Activated effector memory CD4-positive, alpha-beta T cell treated with Interleukin-2 at 50 U/mL for 16 hours (primary cell): ENCODE measurements around the gene SLC6A12.
"Not testable (repeated sequence)": the region's sequence is repeated elsewhere in the genome, so short reads cannot be mapped to it uniquely, and the experiment has no call there.

Experiments used
- DNase-seq: peaks from one replicate; pipeline ENCODE4 v3.0.0-alpha.2; 2020

SLC6A12 gene

DNA sequence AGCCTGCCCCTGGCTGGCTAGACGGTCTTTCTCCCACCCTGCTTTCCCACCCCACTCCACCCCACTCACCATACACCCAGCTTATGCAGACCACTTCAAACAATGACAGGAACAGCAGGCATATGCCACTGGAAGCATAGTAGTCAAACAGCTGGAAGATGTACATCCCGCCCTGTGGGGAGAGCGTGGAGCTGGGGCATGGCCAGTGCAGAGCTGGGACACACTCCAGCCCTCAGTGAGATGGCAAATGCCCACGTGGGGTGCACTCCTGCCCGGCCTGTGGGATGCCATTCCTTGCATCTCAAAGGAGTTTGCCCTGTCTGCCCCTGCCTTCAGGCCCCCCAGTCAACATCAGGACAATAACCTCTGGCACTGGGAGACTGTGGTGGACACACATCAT is 18.8 kb downstream of the SLC6A12 start:
- DNase-seq, result no peak

DNA sequence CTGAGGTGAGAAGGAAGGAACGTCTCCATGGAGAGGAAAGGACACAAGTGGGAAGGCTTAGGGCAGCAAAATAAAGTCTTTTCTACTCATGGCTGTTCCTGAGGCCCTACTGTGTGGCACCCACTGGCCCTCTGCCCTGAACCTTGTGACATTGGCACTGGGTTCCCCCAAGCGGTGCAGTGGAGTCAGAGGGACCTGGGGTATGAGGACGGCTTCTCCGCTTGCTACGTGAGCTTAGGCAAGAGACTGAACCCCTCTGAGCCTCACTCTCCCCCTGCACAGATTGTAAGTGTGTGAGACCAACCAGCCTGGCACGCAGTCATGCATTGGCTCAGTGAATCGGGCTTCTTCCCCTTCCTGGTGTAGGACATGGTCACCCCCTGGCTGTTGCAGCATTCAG is 19.7 kb downstream of the SLC6A12 start:
- no peak for DNase-seq

DNA sequence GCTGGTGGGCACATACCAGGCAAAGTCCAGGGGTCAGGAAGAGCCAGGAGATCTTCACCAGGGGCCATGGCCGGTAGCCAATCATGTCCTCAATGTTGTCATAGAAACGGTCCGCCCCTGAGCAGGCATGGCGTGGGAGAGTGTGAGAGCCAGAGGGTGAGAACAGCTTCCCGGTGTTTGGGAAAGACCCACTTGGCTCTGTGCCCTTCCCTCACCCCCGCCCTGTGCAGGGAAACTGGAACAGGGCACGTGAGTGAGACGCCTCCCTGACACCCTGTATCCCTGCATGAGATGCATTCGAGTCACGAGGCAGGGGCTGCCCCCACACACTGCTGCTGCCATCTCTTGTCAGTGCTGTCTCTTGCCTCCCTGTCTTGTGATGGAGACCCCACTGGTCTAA is 20.7 kb downstream of the SLC6A12 start:
- DNase-seq, result no peak

DNA sequence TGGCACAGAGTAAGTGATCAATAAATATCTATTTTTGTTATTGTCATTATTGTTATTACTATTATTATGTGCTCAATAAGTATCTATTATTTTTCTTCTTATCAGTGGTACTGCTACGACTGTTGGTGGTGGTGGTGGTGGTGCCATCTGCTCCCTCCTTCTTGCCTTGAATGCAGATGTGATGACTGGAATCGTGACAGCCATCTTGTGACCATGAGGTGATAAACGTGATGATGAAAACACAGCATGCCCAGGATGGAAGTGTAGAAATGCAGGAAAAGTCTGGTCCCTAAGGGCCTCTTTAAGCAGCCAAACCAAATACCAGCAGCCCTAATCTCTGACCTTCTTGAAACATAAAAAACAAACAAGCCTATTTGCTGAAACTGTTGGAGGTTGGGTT is 22.4 kb downstream of the SLC6A12 start:
- DNase-seq, result no peak

GRCh38 chr12:190881-191280 is 23.1 kb downstream of the SLC6A12 start:
- no peak for DNase-seq

- no peak for DNase-seq
Measured at GRCh38 chr12:189622-189962, 24.4 kb downstream of the SLC6A12 start.

- DNase-seq, result no peak
Measured at GRCh38 chr12:188910-189621, 24.9 kb downstream of the SLC6A12 start.

DNA sequence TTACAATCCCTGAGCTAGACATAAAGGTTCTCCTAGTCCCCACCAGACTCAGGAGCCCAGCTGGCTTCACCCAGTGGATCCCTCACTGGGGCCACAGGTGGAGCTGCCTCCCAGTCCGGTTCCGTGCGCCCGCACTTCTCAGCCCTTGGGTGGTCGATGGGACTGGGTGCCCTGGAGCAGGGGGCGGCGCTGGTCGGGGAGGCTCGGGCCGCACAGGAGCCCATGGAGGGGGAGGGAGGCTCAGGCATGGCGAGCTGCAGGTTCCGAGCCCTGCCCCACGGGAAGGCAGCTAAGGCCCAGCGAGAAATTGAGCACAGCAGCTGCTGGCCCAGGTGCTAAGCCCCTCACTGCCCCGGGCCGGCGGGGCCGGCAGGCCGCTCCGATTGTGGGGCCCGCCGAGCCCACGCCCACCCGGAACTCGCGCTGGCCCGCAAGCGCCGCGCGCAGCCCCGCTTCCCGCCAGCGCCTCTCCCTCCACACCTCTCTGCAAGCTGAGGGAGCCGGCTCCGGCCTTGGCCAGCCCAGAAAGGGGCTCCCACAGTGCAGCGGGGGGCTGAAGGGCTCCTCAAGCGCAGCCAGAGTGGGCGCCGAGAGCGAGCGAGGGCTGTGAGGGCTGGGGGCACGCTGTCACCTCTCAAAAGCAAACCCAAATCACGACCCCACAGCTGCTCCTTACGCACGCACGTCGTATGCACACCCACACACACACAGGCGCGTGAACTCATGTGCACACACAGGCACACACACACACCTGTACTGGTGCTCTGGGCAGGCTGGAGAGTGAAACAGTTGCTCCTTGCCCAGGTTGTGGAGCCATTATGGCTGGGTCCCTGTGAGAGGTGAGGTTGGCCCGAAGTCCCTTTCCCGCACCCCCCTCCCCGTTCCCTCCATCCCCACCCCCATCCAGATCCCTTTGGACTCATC is 25.7 kb downstream of the SLC6A12 start:
- DNase-seq, result not testable (repeated sequence)

DNA sequence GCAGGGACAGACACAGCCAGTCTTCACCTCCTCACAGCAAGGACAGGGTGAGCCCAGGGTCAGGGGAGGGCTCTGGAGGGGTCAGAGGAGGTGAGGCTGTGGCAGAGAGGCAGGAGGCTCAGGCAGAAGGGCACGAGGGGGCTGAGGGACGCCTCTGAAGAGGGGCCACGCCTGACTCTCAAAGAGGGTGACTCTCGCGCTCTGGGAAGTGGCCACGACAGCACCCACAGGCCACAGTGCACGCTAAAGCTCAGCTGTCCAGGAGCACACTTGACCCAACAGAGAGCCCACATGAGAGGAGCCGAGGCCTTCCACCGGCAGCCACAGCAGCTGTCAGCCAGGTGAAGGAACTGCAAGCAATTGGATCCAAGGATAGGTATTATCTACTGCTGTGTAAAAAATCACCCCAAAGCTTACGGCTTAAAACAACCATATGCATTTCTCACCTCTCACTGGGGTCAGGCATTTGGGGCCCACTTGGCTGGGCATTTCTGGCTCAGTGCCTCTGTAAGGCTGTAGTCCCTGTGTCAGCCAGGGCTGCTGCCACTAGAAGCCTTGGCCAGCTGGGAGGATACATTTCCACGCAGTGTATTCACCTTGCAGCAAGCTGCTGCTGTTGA is 27.8 kb downstream of the SLC6A12 start:
- no peak for DNase-seq

DNA sequence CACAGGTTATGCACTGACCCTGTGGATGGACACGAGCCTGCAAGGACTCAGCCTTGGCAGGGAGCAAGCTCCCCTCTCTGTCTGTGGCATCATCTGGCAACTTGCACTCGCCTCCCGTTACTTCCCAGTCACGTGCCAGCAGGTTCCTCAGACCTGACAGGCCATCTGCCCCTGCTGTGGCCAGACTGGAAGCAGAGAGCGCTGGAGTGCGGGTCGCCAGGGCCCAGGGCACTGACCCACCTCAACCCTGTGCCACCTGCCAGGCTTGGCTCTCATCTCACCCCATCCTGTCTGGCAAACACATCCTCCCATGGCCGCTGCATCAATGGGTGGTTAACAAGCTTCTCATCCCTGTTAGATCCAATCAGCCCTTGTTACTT is 28.4 kb downstream of the SLC6A12 start:
- no peak for DNase-seq

DNA sequence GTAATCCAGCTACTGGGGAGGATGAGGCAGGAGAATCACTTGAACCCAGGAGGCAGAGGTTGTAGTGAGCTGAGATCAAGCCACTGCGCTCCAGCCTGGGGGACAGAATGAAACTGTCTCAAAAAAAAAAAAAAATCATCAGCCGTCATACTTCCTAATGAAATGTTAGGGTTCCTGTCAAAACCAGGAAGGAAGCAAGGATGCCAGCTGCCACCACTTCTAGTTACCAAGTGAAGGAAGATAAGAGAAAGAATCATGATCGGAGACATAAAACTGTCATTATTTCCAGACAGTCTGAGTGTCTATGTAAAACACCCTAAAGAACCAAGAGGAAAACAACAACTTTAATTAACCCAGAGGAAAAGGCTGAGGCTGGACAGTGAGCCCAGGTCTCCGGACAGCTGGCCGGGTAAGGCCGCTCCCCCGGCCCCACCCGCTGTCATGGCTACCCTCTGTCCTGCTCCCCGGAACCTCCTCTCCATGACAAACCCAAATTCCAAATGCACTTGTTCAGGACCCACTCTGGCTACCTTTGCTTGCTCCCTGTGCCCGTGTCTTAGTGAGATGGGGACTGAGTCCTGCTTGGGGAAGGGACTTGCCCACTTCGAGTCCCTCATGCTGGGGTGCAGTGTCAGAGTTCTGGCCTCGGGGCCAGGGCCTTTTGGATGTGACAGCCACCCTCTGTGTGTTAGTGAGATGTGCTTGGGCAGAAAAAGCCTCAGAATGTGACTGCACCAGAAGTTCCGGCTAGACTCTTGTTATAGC is 29.0 kb downstream of the SLC6A12 start:
- DNase-seq, result no peak

- DNase-seq, result no peak
Measured at GRCh38 chr12:182381-182892, 31.5 kb downstream of the SLC6A12 start.

DNA sequence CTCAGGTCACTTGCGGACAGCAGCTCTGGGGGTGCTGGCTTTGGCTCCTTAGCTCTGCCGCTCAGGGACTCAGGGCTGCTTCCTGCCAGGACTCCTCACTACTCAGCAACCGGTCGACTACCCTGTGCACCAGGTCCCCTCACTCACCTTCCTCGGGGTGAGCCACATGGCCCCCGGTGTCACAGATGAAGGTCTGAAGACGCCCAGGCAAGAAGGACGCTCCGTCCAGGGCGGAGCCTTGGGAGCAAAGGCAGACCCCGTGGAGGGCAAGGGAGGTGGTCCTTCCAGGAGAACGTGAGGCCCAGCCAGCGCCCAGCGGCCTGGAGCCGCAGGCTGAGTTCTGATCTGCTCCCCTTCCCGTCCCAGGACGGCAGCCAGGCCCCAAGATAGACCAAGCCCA is 32.0 kb downstream of the SLC6A12 start:
- DNase-seq, result no peak

- no peak for DNase-seq
Measured at GRCh38 chr12:180445-180844, 33.5 kb downstream of the SLC6A12 start.

DNA sequence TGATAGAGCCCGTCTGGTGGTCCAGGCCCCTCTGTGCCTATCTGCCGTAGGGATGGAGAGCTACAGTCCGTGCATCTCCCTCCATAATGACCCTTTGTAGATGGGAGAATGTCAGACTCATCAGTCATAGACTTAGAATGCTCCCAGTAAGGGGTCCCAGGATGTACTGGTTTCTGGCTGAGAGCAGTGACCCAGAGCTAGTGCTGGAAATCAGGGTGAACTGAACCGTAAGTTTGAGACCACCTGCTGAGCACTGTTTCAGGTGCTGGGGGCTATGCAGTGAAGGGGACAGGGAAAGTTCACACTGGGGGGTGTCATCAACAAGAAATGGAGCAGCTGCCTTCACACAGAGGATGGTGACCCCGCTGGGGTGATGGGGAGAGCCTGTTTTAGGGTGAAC is 34.1 kb downstream of the SLC6A12 start:
- no peak for DNase-seq

DNA sequence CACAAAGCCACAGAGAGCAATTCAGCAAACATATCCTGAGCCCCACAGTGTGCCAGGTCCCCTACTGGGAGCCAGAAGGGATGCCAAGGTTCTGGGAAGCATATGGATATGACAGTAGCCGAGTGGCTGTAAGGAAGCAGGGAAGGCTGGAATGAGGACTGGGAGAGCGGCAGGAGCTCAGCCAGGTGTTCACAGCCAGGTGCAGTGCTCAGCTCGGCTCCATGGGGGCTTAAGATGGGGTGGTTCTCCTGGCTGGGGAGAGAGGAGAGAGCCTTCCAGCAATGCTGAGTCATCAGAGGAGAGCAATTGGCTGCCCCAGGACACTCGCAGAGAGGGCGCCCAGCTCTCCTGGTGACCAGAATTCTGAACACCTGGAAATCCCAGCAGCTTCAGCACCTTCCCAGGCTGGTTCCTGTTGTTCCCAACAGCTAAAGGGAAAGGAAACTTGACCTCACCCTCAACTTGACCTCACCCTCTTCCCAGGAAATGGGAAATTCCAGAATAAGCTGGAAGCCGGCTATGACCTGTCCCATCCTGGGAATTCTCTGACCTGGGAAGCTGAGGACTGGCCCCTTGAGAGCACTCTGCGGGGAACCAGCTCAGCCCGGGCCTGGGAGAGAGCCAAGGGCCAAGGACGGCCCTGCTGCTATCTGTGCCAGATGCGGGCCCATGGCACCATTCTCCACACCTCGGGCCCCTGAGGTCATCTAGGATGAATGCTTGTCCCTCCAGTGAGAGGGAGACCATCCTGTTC is 34.6 kb downstream of the SLC6A12 start:
- no peak for DNase-seq

DNA sequence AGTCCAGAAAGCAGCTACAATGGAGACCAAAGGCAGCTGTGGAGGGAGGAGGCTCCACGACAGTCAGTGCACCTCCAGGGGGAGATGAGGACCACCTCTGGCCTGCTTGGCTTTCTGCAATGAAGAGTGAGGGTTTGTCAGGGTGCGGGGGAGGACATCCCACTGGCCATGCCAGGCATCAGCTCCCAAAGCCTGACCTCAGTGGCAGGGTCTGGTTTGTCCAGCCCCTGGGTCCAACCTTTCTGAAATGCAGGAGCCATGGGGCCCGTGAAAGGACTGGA is 35.2 kb downstream of the SLC6A12 start:
- no peak for DNase-seq

DNA sequence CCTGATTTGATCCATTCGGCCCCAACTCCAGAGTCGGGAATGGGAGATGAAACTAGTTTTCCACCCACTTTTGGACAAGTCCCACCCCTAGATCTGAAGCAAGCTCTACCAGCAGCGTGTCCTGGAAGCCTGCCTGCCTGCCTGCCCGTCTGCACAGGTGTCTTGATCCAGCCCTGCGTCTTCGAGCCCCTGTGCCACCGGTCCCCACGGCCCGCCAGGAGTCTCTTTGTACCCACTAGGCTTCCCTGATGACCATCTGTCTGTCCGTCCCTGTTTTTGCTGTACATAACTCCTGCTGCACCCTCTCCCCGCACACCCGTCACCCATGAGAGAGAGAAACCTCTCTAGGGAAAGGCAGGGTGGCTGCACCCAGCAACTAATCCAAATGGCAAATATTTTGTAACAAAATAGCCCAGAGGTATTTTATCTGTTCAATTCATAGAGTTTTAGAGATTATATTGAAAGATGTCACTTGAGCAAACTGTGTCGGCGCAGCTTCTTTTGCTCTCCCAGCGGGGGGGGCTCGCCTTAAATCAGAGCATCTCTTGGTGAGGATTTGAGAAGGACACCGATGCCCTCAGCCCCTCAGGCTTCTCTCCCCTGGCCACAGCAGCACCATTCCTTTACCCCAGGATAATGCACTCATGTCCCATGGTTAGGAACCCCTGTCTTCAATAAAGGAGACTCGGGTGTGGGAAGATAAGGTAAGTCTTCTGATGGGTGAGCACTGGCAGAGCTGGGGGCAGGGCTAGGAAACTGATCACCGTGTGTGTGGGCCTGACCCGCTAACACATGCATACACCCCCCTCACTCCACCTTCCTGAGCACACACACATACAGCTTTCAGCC is 35.8 kb downstream of the SLC6A12 start:
- no peak for DNase-seq

DNA sequence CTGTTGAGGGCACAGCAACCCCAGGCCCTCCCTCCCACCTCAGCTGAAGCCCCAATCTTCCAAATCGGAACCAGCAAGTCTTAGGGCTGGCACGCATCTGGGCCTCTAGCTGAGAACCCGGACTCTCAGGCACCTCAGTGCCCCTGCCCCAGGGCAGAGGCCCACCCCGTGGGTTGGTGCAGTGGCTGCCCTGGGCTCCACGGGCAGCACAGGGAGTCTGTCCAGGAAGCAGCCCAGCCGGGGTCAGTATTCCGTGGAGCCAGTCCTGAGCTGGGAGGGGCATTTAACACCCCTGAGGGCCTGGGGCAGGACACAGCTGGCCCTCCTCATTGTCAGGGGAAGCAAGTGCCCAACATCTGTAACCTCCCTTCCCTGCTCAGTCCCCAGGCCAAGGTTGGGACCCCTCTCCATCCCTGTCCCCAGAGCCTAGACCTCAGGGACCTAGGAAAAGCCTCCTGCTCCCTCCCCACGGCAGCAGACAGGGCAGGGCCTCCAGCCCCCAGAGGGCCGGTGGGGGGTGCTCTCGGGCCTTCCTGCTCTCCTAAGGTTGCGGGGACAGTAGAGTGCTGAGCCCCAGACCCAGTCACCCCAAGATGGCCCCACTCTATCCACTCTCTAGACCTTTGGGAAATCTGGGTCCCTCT is 36.5 kb downstream of the SLC6A12 start:
- DNase-seq, result no peak

GRCh38 chr12:176321-177181 is 37.4 kb downstream of the SLC6A12 start:
- DNase-seq, result no peak
